Astrocyte (in vitro differentiated cells and primary cell): Measurements from ENCODE around the gene COMMD7.

Source experiments
- EZH2 ChIP-seq: IDR thresholded peaks from 2 replicates; pipeline ENCODE4 v1.6.1; 2012; ENCODE audit warnings: mild to moderate bottlenecking, low read length, inconsistent platforms; ENCODE audit not compliant: insufficient read depth
- TF ChIP-seq, protein P1 (sequence below): IDR thresholded peaks from 2 replicates; pipeline ENCODE4 v1.5.1; 2011; ENCODE audit warnings: low read depth, mild to moderate bottlenecking, inconsistent platforms, low read length, moderate library complexity; ENCODE audit not compliant: insufficient read depth

DNA sequence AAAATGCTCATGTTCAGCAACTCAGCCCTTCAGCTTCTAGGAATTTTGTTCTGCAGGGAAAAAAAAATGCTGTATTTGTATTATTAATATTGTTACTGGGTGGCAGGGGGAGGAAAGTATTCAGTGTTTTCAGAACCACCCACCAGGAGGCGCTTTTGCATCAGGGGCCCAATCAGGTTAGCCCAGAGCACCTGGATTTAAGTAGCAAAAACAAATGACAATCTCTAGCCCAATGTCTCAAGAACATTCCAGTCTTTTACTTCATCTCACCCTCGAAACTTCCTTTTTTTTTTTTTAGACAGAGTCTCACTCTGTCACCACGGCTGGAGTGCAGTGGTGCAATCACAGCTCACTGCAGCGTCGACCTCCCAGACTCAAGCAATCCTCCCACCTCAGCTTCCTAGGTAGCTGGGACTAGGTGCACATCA lies 68.9 kb downstream of the COMMD7 start:
- TF ChIP-seq, protein P1, sequence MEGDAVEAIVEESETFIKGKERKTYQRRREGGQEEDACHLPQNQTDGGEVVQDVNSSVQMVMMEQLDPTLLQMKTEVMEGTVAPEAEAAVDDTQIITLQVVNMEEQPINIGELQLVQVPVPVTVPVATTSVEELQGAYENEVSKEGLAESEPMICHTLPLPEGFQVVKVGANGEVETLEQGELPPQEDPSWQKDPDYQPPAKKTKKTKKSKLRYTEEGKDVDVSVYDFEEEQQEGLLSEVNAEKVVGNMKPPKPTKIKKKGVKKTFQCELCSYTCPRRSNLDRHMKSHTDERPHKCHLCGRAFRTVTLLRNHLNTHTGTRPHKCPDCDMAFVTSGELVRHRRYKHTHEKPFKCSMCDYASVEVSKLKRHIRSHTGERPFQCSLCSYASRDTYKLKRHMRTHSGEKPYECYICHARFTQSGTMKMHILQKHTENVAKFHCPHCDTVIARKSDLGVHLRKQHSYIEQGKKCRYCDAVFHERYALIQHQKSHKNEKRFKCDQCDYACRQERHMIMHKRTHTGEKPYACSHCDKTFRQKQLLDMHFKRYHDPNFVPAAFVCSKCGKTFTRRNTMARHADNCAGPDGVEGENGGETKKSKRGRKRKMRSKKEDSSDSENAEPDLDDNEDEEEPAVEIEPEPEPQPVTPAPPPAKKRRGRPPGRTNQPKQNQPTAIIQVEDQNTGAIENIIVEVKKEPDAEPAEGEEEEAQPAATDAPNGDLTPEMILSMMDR = peak; percentile 81
- no peak for TF ChIP-seq EZH2
